ENCODE data around the gene UXT. TPM values are rescaled to one million over a fixed set of nuclear protein-coding genes. Genes with fewer than 3 reads are reported as not detected.
"Not testable (repeated sequence)": the region's sequence is repeated elsewhere in the genome, so short reads cannot be mapped to it uniquely, and the experiment has no call there.

The UXT gene
- polyA plus RNA-seq, 5 donors: 118 to 131 (median 125) TPM

GRCh38 chrX:47621851-47622250, 37.1 kb downstream of the UXT start:
- DNase-seq: no peak

GRCh38 chrX:47620303-47620685, 38.7 kb downstream of the UXT start:
- no peak for DNase-seq

- peak; percentile 80 to 81 for DNase-seq
Observed at GRCh38 chrX:47619486-47620302, 39.3 kb downstream of the UXT start, which contains the start of gene SYN1. SYN1 (minus strand) TSS chrX:47619857; CDS start chrX:47619728, 129 bp downstream.

GRCh38 chrX:47618923-47619485, 40.0 kb downstream of the UXT start:
- no peak for DNase-seq

- no peak for DNase-seq
Observed at GRCh38 chrX:47614618-47615017, 44.4 kb downstream of the UXT start.

- DNase-seq: no peak
Observed at GRCh38 chrX:47613082-47613481, 45.9 kb downstream of the UXT start.

- no peak for DNase-seq
Observed at GRCh38 chrX:47612418-47612817, 46.6 kb downstream of the UXT start.

- no peak for DNase-seq
Observed at GRCh38 chrX:47611926-47612325, 47.1 kb downstream of the UXT start.

- DNase-seq: no peak
Observed at GRCh38 chrX:47611489-47611888, 47.5 kb downstream of the UXT start.

- DNase-seq: no peak
Observed at GRCh38 chrX:47610511-47610910, 48.5 kb downstream of the UXT start.

- DNase-seq: no peak
Observed at GRCh38 chrX:47608130-47608810, 50.7 kb downstream of the UXT start.

GRCh38 chrX:47607091-47607490, 51.9 kb downstream of the UXT start:
- DNase-seq: no peak

GRCh38 chrX:47605024-47605423, 54.0 kb downstream of the UXT start:
- no peak for DNase-seq

GRCh38 chrX:47603125-47603524, 55.9 kb downstream of the UXT start:
- not testable (repeated sequence) for DNase-seq

Other genes with a start within 250 kb of the UXT start
- 10 to 100 TPM in 4 of 5 donors, 1 to 10 TPM in 1; 9.6 to 15.5 (median 13.7) TPM for gene ZNF41, start 176.0 kb downstream of the UXT start, polyA plus RNA-seq (ENCODE audit: insufficient read depth in 1 of 5, insufficient read length in 5 of 5, low replicate concordance in 1 of 5)
- 10 to 100 TPM; 38.7 to 60.8 (median 50.0) TPM for gene ARAF, start 98.0 kb downstream of the UXT start, polyA plus RNA-seq (ENCODE audit: insufficient read depth in 1 of 5, insufficient read length in 5 of 5, low replicate concordance in 1 of 5)
- gene TIMP1, start 76.7 kb downstream of the UXT start, polyA plus RNA-seq (ENCODE audit: insufficient read depth in 1 of 5, insufficient read length in 5 of 5, low replicate concordance in 1 of 5): 100 to 1,000 TPM in 3 of 5 donors, 10 to 100 TPM in 2; 94.3 to 144 (median 120) TPM
- gene SYN1, start 39.3 kb downstream of the UXT start, polyA plus RNA-seq (ENCODE audit: insufficient read depth in 1 of 5, insufficient read length in 5 of 5, low replicate concordance in 1 of 5): 1 to 10 TPM; 4.8 to 7.6 (median 5.3) TPM
- 1 to 10 TPM; 3.0 to 7.3 (median 6.1) TPM for gene CFP, start 29.2 kb downstream of the UXT start, polyA plus RNA-seq (ENCODE audit: insufficient read depth in 1 of 5, insufficient read length in 5 of 5, low replicate concordance in 1 of 5)
- 10 to 100 TPM; 23.1 to 29.2 (median 28.4) TPM for gene ELK1, start 8.6 kb downstream of the UXT start, polyA plus RNA-seq (ENCODE audit: insufficient read depth in 1 of 5, insufficient read length in 5 of 5, low replicate concordance in 1 of 5)
- gene ZNF81, start 177.7 kb upstream of the UXT start, polyA plus RNA-seq (ENCODE audit: insufficient read depth in 1 of 5, insufficient read length in 5 of 5, low replicate concordance in 1 of 5): 1 to 10 TPM; 4.6 to 8.4 (median 6.9) TPM